ENCODE results near the gene CCDC158.
"Not testable (repeated sequence)": the region's sequence is repeated elsewhere in the genome, so short reads cannot be mapped to it uniquely, and the experiment has no call there.

- not testable (repeated sequence) for TF ChIP-seq CTCF (IDR thresholded peaks at IDR 0.05); ZFX (IDR thresholded peaks at IDR 0.05; ENCODE audit: borderline replicate concordance)
These were observed 2.2 kb upstream of the CCDC158 start for GRCh38 chr4:76423159-76423558.
